HG02623 (cell line): ENCODE results near the gene OTC.

ENCODE experiments used
- ATAC-seq: cut with Tn5 transposase; IDR thresholded peaks from one replicate; pipeline ENCODE4 v1.9.1; 2021; ENCODE audit warnings: moderate library complexity; ENCODE audit not compliant: unreplicated experiment

OTC gene

GRCh38 chrX:38352362-38352761, at the start of gene OTC:
TSS of gene OTC (plus strand) at chrX:38352604. CDS start at chrX:38352697, 93 bp downstream.
- ATAC-seq, result no peak

- ATAC-seq, result no peak
These were observed 48.4 kb upstream of the OTC start for GRCh38 chrX:38304010-38304409.

DNA sequence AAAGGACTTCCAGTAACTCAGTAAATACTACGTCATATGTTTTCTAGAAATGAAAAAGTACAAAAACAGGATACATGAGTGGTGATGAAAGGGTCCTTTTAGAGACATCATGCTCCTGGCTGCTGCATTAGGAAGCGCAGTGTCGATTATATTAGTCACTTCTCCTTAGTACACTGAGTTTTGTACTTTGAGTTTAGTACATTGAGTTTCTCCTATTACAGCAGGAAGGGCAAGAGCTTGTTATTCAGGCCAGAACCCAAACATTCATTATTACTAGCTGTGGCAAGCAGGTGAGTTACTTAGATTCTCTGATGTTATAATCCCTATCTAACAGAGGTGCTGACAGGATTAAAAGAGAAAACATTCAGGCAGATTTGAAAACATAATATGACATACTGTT, 46.4 kb upstream of the OTC start:
- ATAC-seq, result no peak

GRCh38 chrX:38311743-38312142, 40.7 kb upstream of the OTC start:
- ATAC-seq, result no peak

DNA sequence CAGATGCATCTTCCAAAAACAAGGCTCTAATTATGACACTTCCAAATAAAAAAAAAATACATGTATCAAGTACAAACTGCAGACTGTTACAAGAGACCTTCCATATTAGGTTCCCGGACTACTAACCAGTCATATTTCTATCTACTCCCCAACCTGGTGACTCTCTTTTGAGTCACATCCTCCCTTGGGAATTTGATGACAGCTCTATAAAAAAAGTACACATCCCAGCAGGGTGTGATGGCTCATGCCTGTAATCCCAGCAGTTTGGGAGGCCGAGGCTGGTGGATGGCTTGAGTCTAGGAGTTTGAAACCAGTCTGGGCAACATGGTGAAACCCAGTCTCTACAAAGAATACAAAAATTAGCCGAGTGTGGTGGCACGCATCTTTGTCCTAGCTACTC, 40.0 kb upstream of the OTC start:
- no peak for ATAC-seq

DNA sequence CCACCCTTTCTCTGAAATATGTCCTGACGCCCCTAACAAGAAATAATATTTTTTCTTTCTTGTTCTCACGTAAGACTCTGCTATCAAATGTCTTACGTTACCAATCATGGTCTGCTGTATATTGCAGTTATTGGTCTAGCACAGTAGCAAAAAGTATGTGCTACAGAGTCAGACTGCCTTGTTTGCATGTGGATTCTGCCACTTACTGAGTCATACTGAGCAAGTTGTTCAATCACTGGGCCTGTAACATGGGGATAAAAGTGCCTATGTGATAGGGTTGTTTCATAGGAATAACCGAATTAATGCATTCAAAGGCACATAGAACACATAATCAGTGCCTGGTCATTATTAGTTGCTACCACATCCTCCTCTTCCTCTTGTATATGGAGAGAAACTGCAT, 39.2 kb upstream of the OTC start:
- ATAC-seq, result no peak

DNA sequence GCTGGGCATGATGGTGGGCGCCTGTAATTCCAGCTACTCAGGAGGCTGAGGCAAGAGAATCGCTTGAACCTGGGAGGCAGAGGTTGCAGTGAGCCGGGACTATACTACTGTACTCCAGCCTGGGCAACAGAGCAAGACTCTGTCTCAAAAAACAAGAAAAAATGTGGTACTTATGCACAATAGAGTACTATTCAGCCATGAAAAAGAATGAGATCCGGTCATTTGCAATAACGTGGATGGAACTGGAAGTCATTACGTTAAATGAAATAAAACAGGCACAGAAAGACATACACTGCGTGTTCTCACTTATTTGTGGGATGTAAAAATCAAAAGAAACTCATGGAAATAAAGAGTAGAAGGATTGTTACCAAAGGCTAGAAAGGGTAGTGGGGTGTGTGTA, 37.2 kb upstream of the OTC start:
- no peak for ATAC-seq

- no peak for ATAC-seq
These were observed 34.2 kb upstream of the OTC start for GRCh38 chrX:38318196-38318595.

GRCh38 chrX:38318606-38319005, 33.8 kb upstream of the OTC start:
- no peak for ATAC-seq

GRCh38 chrX:38320819-38321218, 31.6 kb upstream of the OTC start:
- no peak for ATAC-seq

DNA sequence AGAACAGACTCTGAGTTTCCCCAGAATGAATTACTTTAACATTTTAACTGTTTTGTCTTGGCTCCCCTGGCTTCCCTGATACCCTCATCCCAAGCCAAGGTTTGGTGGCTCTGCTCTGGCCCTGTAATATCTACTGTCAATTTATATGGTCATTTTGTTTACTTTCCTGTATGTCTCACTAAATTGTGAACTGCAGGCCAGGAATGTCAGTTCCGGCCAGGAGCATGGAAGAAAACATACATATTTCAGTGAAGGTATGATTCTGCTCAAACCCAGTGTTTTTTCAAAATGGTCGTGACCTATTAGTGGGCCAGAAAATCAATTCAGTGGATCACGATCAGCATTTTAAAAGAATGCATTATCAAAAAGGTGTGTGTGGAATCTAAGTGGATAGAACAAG, 26.3 kb upstream of the OTC start:
- ATAC-seq, result no peak

DNA sequence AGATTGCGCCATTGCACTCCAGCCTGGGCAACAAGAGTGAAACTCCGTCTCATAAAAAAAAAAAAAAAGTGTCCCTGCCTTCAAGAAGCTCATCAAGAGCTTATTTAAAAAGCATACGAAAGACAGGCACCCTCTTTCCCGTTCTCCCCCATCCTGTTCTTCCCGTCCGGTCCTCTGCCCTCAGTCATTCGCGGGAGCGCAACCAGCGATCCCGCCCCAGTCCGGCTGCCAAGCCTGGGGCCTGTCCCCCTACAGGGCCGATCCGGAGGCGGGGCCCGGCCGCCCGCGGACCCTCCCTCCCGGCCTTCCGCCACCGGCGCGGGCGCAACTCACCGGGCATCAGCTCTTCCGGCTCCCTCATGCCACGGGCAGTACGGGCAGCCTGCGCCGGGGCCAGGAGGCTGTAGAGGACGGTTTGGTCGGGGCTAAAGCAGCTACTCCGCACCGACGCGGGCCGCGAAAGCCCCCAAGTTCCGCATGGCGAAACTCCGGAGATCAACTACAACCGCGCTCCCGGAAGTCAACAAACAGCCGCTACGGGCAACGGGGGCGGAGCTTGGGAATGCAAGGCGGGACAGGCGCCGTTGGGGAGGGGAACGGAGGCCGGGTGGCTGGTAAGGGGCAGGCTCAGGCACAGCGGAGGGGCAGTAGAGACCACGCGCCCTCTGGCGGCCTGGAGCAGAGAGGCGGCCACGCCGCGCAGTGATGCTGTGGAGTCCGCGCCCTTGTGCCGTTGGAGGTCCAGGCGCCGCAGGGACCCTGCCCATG, 25.2 kb upstream of the OTC start, which contains the start of gene RPGR:
Gene RPGR (minus strand): TSS at position 503 of the 768 bp plus-strand sequence. CDS start 142 bp downstream, at position 361.
- peak; percentile 95 for ATAC-seq

DNA sequence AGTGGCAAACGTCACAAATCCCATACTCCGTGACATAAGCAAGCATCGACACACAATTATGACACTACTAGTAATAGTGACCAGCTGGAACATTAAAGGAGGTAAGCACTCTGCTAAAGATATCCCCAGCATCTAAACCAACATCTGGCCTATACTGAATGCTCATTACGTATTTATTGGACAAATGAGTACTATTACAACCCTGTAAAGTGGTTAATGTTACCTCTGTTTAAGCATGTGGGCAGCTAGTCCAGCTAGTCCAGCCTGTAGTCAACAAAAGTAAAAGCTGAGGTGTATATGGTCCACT, 24.7 kb upstream of the OTC start:
- ATAC-seq, result no peak

- peak; percentile 63 for ATAC-seq
These were observed 19.9 kb upstream of the OTC start for GRCh38 chrX:38332505-38332904.

DNA sequence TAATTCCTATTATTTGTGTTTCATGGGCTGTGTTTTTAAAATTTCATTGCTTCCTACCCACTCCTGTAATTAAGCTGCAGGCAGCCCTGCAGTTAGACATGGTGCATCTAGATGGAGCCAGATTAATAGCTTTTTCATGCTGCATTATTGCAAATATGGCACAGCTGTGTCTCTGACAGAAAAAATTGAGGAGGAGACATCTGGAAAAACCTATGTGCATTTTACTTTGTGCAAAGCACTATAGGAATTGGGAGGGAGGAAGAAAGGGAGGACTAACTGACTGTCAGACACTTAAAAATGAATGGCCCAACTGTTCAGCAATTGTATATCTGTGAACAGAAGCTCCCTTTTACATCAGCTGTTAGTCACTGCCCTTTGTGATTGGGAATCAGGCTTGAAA, 17.0 kb upstream of the OTC start:
- ATAC-seq, result no peak

- no peak for ATAC-seq
These were observed 15.7 kb upstream of the OTC start for GRCh38 chrX:38336538-38337240.

GRCh38 chrX:38341442-38341841, 11.0 kb upstream of the OTC start:
- ATAC-seq, result no peak

DNA sequence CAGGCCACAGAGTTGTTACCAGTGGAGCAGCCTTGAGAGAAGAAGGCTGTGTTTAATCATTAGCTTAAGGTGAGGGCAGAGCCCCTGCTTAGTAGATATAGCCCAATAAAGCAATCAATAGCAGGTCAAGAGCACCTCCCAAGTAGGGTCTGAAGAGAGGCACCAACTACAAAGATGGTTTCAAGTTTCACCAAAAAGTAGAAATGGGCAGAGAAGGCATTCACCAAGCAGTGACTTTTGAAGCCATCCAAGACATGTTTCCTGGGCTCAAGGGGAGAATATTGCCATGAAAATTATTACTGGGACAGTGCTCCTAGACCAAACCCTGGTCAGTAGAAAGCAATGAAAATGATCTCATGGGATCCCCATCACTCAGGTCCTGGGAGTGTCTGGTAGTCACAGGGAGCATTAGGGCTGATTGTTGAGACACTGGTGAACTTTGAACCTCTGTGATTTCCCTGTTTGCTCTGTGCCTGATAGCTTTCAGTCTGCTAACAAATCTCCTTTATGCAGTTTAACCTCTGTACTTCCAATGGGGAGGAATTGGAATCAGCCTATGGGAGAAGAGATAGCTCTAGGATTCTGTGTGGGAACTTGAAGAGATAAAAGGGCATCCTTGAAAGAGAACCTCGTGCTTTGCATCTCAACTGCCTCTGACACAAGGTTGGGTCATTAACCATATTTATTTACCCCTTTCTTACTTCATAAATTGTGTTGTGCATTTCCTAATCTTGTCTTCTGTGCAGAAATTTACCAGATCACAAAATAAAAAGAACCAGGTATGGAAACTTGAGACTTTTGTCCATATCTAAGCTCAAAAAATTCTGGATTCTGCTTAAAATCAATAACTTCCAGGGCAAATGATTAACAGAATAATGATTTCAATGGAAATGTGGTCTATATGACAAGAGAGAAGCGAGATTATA, 9.3 kb upstream of the OTC start:
- ATAC-seq, result no peak

GRCh38 chrX:38346150-38346549, 6.3 kb upstream of the OTC start:
- no peak for ATAC-seq

DNA sequence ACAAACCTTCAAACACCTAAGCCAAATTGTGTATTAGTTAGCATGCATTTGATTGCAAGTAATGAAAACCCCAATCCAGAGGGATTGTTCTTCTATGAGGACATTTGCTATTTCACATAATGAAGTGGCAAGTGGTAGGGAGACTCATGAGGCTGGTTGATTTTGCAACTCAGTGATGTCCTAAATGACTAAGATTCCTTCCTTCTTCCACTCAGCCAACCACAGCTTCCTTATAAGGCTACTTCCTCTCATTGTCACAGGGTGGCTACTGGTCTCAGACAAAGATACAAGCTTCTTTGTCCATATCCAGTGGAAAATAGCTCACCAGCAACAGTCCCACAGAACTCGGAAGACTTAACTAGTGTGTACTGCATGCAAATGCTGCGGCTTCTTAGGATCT, 5.3 kb upstream of the OTC start:
- peak; percentile 75 for ATAC-seq

DNA sequence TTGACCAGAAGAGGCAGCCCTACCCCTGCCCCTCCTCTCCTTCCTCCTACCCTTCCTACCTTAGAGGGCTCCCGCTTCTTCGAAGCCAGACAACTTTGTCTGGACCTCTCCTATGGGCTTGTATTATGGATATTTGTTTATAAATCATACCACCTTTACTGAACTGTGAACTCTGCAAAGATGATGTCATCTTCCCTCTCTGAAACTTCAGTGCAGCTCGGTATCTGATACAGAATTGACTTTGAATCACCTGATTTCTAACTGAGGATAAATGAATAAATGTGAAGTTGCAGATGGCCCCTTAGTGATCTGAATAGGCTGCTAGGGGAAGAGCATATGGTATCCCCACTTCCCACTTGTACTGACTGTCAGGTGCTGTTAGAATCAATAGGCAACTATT, 1.1 kb upstream of the OTC start:
- no peak for ATAC-seq

GRCh38 chrX:38356401-38356800, 4.0 kb downstream of the OTC start:
- no peak for ATAC-seq
